Right lobe of liver (tissue), 4 donors: ENCODE data around the gene NBEAL1.

Experiments used
- POLR2A ChIP-seq: fragments of 450-650 bp; IDR thresholded peaks from one replicate; pipeline ENCODE4 v1.6.1; 2017; ENCODE audit warnings: antibody characterized with exemption, mild to moderate bottlenecking
- TF ChIP-seq, protein P1 (sequence below), 4 donors: fragments of 200-600 bp in 3 of 4; fragments of 450-650 bp in 1 of 4; IDR thresholded peaks; one replicate each; pipeline versions ENCODE4 v1.5.1 to v1.8.0; 2016 to 2022; ENCODE audit warnings: antibody characterized with exemption in 4 of 4, mild to moderate bottlenecking in 2 of 4
- donor health status: DM: no; HTN: no; CAD: no.
- donor health status: DM: no; HTN: no; CAD: no.
- donor health status: DM: no; HTN: yes; CAD: no.

DNA sequence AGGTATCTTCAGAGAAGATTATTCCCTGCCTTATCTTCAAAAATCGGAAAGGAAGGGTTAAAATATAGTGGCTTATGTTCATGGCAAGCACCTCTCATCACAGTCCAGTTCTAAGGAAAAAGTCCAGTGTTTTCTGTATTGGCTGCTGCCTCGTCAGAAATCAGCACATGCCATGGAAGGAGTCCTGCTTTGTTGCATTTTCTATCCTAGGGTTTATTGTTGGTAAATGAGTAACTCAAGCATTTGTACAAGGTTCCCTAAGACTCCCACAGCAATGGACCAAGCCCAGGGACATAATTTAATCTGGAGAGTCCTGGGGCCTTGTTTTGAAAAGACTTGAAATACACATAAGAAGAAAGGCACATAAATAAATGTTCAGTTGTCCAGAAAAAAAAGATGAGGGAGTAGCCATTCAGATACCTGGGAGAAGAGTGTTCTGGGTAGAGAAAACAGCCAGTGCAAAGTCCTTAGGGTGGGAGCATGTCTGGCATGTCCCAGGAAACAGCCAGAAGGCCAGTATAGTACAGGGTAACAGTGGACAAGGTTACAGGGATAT lies 26.4 kb downstream of the NBEAL1 start:
- TF ChIP-seq, protein P1, sequence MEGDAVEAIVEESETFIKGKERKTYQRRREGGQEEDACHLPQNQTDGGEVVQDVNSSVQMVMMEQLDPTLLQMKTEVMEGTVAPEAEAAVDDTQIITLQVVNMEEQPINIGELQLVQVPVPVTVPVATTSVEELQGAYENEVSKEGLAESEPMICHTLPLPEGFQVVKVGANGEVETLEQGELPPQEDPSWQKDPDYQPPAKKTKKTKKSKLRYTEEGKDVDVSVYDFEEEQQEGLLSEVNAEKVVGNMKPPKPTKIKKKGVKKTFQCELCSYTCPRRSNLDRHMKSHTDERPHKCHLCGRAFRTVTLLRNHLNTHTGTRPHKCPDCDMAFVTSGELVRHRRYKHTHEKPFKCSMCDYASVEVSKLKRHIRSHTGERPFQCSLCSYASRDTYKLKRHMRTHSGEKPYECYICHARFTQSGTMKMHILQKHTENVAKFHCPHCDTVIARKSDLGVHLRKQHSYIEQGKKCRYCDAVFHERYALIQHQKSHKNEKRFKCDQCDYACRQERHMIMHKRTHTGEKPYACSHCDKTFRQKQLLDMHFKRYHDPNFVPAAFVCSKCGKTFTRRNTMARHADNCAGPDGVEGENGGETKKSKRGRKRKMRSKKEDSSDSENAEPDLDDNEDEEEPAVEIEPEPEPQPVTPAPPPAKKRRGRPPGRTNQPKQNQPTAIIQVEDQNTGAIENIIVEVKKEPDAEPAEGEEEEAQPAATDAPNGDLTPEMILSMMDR (IDR thresholded peaks at IDR 0.05) = no peak
- TF ChIP-seq POLR2A = no peak
